Measurements from ENCODE around the gene STRA6. TPM values are rescaled to one million over a fixed set of nuclear protein-coding genes. Genes with fewer than 3 reads are reported as not detected.

STRA6 gene
- total RNA-seq, 1 experiment from 2014 or later = 0.54 TPM

GRCh38 chr15:74176262-74177214 is 26.0 kb downstream of the STRA6 start:
- no peak for ATAC-seq
- H2AFZ ChIP-seq (ENCODE audit: low read depth, low read length, poor library complexity, severe bottlenecking) = no peak overlapping the region
- no peak overlapping the region for H3K27ac ChIP-seq (ENCODE audit: low read depth, low read length)
- ChIA-PET POLR2A (no interaction called here), CTCF (no interaction called here), RAD21 (ENCODE audit: low non-redundant PET in 1 of 2, low total read pairs in 2 of 2, uncharacterized antibody in 2 of 2, unreplicated experiment in 2 of 2) (interaction anchor here in 1 of 2 experiments (0.7 kb wide), 1 partner anchor 131 kb away, joined by 3 read pairs; no protein-coding TSS in a partner anchor)
- peaks cover 8 to 21% of the 10 kb centered on the region in 2 experiments; a peak in 3 of 4 replicates for H3K4me1 ChIP-seq (ENCODE audit: control insufficient read depth in 1 of 2, insufficient read depth in 2 of 2, low read length in 2 of 2)
- no peaks in the 10 kb centered on the region for H3K79me2 ChIP-seq (ENCODE audit: insufficient read depth, low read length)
- no peaks in the 10 kb centered on the region for H3K9me2 ChIP-seq (ENCODE audit: insufficient read depth)
- no peak for TF ChIP-seq ZNF274 (IDR thresholded peaks at IDR 0.05; ENCODE audit: low read depth, low read length)
- no peak for TF ChIP-seq CTCF (IDR thresholded peaks at IDR 0.05 in 2 of 3, conservative IDR thresholded peaks at IDR 0.05 in 1 of 3; ENCODE audit: borderline replicate concordance in 1 of 3, insufficient read depth in 1 of 3, low read depth in 2 of 3, low read length in 2 of 3)
- no peak for TF ChIP-seq MAX (IDR thresholded peaks at IDR 0.05)
- no peak for TF ChIP-seq ZFX (IDR thresholded peaks at IDR 0.05)
- TF ChIP-seq SP1 (IDR thresholded peaks at IDR 0.05; ENCODE audit: low read depth) = no peak
- TF ChIP-seq SIN3A (IDR thresholded peaks at IDR 0.05; ENCODE audit: low read depth) = no peak
- TF ChIP-seq ELF1 (IDR thresholded peaks at IDR 0.05; ENCODE audit: borderline replicate concordance, low read depth) = no peak
- TF ChIP-seq YY1 (IDR thresholded peaks at IDR 0.05; ENCODE audit: extremely low read depth, insufficient replicate concordance, low read depth, low read length) = no peak
- no peak for TF ChIP-seq EZH2phosphoT487 (IDR thresholded peaks at IDR 0.05; ENCODE audit: borderline replicate concordance)
- TF ChIP-seq ZBTB33 (IDR thresholded peaks at IDR 0.05; ENCODE audit: extremely low read depth, insufficient replicate concordance, low read length) = no peak
- no peak for TF ChIP-seq RAD21 (IDR thresholded peaks at IDR 0.05; ENCODE audit: low read depth)
- TF ChIP-seq EGR1 (IDR thresholded peaks at IDR 0.05; ENCODE audit: low read depth) = no peak
- TF ChIP-seq ATF3 (IDR thresholded peaks at IDR 0.05) = no peak
- no peak for TF ChIP-seq EZH2 (IDR thresholded peaks at IDR 0.05)
- TF ChIP-seq POLR2AphosphoS5 (IDR thresholded peaks at IDR 0.05; ENCODE audit: low read depth, low read length) = no peak
- no peak for TF ChIP-seq TCF7L2 (IDR thresholded peaks at IDR 0.05; ENCODE audit: borderline replicate concordance, extremely low read depth, insufficient read depth, insufficient read length)
- no peak for TF ChIP-seq CEBPB (IDR thresholded peaks at IDR 0.05; ENCODE audit: low read depth)
- no peaks in the 10 kb centered on the region for H3K36me3 ChIP-seq (ENCODE audit: control insufficient read depth in 1 of 2, insufficient read depth in 2 of 2, low read length in 2 of 2)
- peaks cover 4% of the 10 kb centered on the region; the same call in 1 of the 2 replicates for H3K27me3 ChIP-seq (ENCODE audit: insufficient read depth, low read length)
- no peaks in the 10 kb centered on the region for H3K9me3 ChIP-seq (ENCODE audit: control insufficient read depth in 1 of 2, insufficient read depth in 1 of 2, low read depth in 1 of 2, low read length in 2 of 2)
- no peak for DNase-seq (ENCODE audit: low read depth, low spot score)
- intact Hi-C loops (cut with micrococcal nuclease) = no loop called here
- no peak overlapping the region for H3K4me2 ChIP-seq (ENCODE audit: low read length)
- no TSS peak for BruUV-seq (replicated peaks)
- H4K20me1 ChIP-seq (ENCODE audit: insufficient read depth) = no peaks in the 10 kb centered on the region
- no peak overlapping the region for H3K9ac ChIP-seq (ENCODE audit: low read length)
- H3K4me3 ChIP-seq (replicated peaks in 1 of 2; ENCODE audit: low read depth in 1 of 2, low read length in 2 of 2) = no peak overlapping the region

Measured in HCT116 (cell line).